ENCODE results near the gene SRD5A3. TPM values are rescaled to one million over a fixed set of nuclear protein-coding genes. Genes with fewer than 3 reads are reported as not detected.

Gene SRD5A3
- total and polyA plus RNA-seq, 8 donors: 12.1 to 31.3 (median 15.7) TPM

DNA sequence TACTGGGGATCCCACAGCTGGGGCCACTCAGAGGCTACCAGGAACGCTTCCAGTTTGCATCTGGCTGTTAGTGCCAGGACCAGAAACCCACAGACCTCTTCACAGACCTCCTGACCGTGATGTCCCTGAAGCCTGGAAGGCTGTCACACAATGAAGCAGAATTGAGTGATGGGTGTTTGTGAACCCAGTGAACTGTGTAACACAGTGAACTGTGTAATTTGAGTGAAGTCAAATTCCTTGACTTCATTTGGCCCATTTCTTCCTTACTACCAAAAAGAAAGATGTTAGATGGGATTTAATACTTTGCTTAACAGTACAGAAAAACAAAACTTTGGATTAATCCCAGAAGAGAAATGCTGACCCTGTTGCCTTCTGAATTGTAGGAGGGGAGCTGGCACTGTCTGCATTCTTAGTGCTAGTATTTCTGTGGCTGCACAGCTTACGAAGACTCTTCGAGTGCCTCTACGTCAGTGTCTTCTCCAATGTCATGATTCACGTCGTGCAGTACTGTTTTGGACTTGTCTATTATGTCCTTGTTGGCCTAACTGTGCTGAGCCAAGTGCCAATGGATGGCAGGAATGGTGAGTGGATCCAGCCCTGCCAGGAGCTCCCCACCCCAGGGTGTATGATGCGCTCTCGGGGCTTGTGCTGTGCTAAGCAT, 17.8 kb downstream of the SRD5A3 start:
- no peak overlapping the region for H3K4me3 ChIP-seq
- no peak for ATAC-seq
- H3K4me1 ChIP-seq: peaks cover under 1 to 11% of the 10 kb centered on the region in 2 donors
- no peak overlapping the region for H3K27ac ChIP-seq
- no peak for DNase-seq
- intact Hi-C loops (cut with DNase I): no loop called here
- no peaks in the 10 kb centered on the region for H3K27me3 ChIP-seq
- H3K36me3 ChIP-seq: no peaks in the 10 kb centered on the region
- H3K9me3 ChIP-seq: no peaks in the 10 kb centered on the region
- TF ChIP-seq, protein P1, sequence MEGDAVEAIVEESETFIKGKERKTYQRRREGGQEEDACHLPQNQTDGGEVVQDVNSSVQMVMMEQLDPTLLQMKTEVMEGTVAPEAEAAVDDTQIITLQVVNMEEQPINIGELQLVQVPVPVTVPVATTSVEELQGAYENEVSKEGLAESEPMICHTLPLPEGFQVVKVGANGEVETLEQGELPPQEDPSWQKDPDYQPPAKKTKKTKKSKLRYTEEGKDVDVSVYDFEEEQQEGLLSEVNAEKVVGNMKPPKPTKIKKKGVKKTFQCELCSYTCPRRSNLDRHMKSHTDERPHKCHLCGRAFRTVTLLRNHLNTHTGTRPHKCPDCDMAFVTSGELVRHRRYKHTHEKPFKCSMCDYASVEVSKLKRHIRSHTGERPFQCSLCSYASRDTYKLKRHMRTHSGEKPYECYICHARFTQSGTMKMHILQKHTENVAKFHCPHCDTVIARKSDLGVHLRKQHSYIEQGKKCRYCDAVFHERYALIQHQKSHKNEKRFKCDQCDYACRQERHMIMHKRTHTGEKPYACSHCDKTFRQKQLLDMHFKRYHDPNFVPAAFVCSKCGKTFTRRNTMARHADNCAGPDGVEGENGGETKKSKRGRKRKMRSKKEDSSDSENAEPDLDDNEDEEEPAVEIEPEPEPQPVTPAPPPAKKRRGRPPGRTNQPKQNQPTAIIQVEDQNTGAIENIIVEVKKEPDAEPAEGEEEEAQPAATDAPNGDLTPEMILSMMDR (IDR thresholded peaks at IDR 0.05): no peak

DNA sequence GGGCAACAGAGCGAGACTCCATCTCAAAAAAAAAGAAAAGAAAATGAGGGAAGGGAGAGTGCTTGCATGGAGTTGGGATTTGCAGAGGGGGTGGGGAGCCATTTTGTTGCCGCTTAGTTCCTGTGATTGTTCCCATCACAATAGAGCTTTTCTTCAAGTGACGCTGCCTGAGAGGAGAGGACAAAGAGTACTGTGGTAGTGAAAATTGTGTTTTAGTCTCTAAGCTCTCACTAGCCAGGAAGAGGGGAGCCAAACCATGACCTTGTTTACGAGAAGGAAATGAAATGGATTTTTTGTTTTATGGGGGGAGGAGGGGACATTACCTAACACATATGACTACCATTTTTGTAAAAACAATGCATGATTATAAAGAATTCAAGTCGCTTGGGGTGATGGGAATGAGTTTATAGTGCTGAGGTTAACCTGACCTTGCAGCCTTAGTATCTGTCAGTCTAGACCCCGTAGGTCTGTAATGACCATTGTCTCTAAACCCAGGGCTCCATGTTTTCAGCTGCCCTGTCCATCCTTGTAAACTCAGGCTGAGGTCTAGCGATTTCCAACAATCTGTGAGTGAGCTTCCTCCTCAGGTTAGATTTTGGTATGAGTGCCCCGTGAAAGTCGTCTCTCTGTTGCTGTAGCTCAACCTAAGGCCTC, 18.8 kb downstream of the SRD5A3 start:
- DNase-seq (no peak), ATAC-seq (no peak)
- intact Hi-C loops (cut with DNase I): no loop called here
- TF ChIP-seq, protein P1 (IDR thresholded peaks at IDR 0.05): no peak
- no peak overlapping the region for H3K4me3 ChIP-seq
- H3K4me1 ChIP-seq: peaks cover 0 to 2% of the 10 kb centered on the region in 2 donors
- no peaks in the 10 kb centered on the region for H3K36me3 ChIP-seq
- H3K27me3 ChIP-seq: no peaks in the 10 kb centered on the region
- H3K9me3 ChIP-seq: no peaks in the 10 kb centered on the region
- peak overlapping the region in 1 of 2 donors; percentile 2 for H3K27ac ChIP-seq

DNA sequence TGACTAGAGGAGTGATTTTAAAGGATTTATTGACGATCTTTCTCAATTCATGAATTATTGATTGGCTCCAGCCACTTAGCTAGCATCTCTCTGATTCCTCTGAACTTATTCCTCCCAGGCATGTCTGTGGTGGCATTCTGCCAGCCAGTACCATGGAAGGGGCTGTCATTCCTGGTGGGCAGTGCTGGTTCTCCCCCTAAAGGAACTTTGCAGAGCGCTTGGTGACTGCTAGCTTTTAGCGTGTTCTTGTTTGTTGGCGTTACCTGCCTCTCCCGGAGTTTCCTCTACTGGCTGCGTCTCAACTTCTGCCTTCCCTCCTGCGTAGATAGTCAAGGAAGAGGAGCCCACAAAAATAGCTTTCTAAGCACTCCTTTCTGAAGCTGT, 19.3 kb downstream of the SRD5A3 start:
- Histone ChIP-seq H3K36me3 (no peaks in the 10 kb centered on the region), H3K27me3 (no peaks in the 10 kb centered on the region), H3K4me1 (peaks cover 0 to 2% of the 10 kb centered on the region in 2 donors), H3K4me3 (no peak overlapping the region), H3K9me3 (no peaks in the 10 kb centered on the region), H3K27ac (peak overlapping the region in 1 of 2 donors; percentile 2)
- intact Hi-C loops (cut with DNase I): no loop called here
- ATAC-seq (no peak), DNase-seq (no peak)
- TF ChIP-seq, protein P1 (IDR thresholded peaks at IDR 0.05): no peak

DNA sequence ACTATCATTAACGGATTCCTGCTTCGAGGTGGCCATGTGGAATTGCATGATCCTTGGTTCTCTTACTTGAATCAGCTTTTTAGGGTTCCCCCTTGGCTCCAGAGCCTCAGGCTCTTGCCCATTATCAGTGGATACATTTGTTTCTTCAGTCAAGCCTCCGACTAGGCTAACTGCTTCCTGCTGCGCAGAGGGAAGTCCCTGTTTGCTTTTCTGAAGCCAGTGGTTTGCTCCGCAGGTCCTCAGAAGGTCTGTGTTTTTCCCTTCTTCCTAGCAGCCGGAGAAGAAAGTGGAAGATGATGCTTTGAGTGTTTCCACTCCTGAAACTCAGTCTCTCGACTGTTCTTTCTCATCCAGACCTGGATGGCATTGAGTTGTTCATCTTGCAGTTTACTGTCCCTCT, 20.6 kb downstream of the SRD5A3 start:
- intact Hi-C loops (cut with DNase I): no loop called here
- no peak for ATAC-seq
- Histone ChIP-seq H3K27ac (no peak overlapping the region), H3K9me3 (no peaks in the 10 kb centered on the region), H3K4me3 (no peak overlapping the region), H3K4me1 (peaks cover 0 to 2% of the 10 kb centered on the region in 2 donors), H3K36me3 (no peaks in the 10 kb centered on the region), H3K27me3 (no peaks in the 10 kb centered on the region)
- DNase-seq: no peak
- TF ChIP-seq, protein P1 (IDR thresholded peaks at IDR 0.05): no peak

DNA sequence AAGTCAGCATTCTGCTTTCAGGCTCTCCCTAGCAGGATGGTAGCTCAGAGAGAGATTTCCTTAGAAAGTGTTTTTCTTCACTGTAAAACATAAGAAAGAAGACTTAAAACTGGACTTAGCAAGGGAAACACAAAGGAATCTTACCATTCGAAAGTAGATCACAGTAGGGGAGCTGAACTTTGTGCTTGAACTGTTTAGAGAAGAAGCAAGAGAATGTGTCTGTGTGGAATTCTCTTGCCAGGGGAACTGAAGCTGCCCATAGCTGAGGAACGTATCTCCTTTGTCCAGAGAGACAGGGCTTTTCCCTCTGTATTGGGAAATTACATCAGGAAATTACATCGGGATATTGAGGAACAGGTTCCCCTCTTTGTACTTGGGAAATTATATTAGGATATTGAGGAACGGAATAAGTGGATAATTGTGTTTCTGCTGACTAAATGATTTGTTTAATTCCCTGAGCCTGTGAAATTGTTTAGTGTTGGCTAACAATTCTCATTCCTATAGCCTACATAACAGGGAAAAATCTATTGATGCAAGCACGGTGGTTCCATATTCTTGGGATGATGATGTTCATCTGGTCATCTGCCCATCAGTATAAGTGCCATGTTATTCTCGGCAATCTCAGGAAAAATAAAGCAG, 21.2 kb downstream of the SRD5A3 start:
- ATAC-seq: no peak
- H3K4me3 ChIP-seq: no peak overlapping the region
- no peak for DNase-seq
- no peaks in the 10 kb centered on the region for H3K9me3 ChIP-seq
- intact Hi-C loops (cut with DNase I): no loop called here
- H3K36me3 ChIP-seq: no peaks in the 10 kb centered on the region
- peaks cover 0 to 2% of the 10 kb centered on the region in 2 donors for H3K4me1 ChIP-seq
- H3K27me3 ChIP-seq: no peaks in the 10 kb centered on the region
- TF ChIP-seq, protein P1 (IDR thresholded peaks at IDR 0.05): no peak
- no peak overlapping the region for H3K27ac ChIP-seq
